SKM-1 treated with dmso at 0.1 percent for 144 hours (cell line): ENCODE results near the gene ITLN1.
A peak's percentile ranks its signal among the peaks of the same experiment; 100 is the strongest.
"Not testable (repeated sequence)": the region's sequence is repeated elsewhere in the genome, so short reads cannot be mapped to it uniquely, and the experiment has no call there.

Experiments
- DNase-seq: peaks from one replicate; lab custom pipeline; 2025; ENCODE audit not compliant: unreplicated experiment; lab: John Stamatoyannopoulos, UW

Gene ITLN1

DNA sequence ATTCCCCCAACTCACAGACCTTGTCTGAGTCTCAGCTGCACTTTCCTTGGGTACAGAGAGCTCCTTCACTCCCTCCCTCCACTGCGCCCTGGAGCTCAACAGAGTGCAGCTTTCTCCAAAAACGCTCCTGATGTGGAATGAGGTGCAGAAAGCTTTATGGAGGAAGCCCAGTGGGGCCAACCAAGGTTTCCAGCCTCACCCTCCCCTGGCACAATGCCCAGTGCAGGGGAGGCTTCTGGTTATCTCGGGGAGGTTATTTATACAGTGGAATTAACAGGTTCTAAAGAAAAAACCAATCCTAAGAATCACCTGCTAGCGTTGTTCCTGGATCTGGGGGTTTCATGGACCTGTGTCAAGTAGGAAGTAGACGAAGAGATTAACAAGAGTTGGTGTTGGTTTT lies at the start of gene ITLN1:
Gene ITLN1, minus strand, starts transcription at position 139 of the 400 bp plus-strand sequence. CDS start 303 bp downstream, outside the sequence.
- DNase-seq: no peak

DNA sequence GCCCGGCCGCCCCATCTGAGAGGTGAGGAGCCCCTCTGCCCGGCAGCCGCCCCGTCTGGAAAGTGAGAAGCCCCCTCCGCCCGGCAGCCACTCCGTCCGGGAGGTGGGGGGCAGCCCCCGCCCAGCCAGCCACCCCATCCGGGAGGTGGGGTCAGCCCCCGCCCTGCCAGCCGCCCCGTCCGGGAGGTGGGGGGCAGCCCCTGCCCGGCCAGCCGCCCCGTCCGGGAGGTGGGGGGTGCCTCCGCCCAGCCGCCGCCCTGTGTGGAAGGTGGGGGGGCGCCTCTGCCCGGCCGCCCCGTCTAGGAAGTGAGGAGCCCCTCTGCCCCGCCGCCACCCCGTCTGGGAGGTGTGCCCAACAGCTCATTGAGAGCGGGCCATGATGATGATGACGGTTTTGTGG lies 48.3 kb upstream of the ITLN1 start:
- not testable (repeated sequence) for DNase-seq

DNA sequence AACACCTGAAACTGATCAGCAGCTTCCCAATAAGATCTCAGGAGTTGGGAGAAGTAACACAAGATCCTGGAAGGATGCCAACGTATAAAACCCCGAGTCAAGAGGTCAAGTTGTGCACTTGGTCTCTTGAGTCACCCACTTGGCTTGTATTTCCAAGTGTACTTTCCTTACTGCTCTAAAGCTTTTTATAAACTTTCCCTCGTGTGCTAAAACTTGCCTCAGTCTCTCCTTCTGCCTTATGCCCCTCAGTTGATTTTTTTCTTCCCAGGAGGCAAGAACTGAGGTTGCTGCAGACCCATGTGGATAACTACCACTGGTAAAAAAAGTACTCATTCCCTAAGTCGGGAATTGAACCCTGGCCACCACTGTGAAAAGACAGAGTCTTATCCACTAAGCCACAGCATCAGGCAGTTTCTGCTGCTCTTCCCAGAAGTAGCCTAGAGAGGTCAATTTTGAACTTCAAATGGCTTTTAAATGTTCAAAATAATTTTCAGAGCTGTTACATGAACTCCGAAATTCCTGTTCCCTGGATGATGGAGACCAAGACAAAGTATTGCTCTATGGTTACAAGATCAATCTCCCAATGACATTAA lies 40.8 kb upstream of the ITLN1 start:
- DNase-seq: no peak

DNA sequence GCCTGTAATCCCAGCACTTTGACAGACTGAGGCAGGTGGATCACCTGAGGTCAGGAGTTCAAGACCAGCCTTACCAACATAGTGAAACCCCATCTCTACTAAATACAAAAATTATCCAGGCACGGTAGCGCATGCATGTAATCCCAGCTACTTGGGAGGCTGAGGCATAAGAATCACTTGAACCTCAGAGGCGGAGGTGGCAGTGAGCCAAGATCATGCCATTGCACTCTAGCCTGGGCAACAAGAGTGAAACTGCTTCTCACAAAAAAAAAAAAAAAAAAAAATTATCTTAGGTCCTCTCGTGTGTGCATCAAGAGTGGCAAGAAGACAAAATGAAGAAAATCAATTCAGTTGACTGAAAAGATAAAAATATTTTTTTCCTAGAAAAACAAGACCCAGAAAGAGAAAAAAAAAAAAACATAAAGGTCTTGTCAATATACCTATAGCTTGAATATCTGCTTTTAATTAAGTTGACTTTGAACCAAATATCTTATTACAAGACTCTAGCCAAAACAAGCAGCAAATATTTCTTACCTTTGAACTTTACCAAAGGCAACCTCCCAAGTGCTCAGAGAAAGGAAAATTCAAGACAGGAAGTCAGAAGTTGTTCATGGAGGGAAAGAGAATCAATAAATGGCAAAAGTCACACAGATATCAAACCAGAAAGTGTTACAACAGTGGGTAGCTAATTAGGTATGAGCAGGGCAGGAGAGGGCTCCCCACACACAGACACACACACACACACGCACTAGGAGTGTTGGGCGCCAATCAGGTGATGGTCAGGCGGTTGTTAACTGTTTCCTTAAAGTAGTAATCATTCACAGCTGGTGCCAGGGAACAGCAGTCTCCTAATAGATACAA lies 40.0 kb upstream of the ITLN1 start:
- DNase-seq: no peak

DNA sequence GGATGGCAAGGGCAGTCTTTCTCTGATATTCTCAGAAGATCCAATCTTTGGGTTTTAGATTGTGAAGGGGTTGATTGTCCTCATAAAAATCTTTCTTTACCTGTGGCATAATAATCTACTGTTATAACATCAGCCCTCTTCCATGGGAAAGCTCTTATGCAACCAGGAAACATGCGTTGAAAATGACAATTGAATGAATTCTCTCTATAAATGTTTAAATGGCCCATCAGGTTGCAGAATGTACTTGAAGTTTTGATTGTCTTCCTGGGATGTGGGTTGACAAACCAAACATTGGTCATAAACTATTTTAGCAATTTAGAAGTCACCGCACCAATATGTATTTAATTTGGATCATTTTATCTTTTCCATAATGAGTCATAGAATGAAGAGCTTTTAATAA lies 31.7 kb upstream of the ITLN1 start:
- no peak for DNase-seq

DNA sequence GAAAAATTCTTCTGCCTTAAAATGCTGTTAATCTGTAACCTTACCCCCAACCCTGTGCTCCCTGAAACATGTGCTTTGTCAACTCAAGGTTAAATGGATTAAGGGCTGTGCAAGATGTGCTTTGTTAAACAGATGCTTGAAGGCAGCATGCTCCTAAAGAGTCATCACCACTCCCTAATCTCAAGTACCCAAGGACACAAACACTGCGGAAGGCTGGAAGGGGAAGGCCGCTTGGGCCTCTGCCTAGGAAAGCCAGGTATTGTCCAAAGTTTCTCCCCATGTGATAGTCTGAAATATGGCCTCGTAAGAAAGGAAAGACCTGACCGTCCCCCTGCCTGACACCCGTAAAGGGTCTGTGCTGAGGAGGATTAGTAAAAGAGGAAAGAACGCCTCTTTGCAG lies 28.2 kb upstream of the ITLN1 start:
- DNase-seq: not testable (repeated sequence)

DNA sequence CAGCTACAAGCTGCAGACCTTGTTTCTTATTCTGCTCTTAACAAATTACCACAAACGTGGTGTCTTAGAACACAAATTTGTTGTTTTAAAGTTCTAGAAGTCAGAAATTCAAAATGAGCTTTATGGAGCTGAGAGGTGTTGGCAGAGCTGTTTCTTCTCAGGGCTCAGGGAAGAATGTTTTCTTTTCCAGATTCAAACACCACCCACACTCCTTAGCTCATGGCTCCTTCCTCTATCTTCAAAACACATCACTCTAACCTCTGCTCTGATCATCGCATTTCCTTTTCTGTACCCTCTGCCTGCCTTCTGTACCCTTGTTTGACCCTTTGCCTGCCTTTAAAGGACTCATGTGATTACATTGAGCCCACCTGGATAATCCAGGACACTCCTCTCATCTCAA lies 26.9 kb upstream of the ITLN1 start:
- DNase-seq: no peak

DNA sequence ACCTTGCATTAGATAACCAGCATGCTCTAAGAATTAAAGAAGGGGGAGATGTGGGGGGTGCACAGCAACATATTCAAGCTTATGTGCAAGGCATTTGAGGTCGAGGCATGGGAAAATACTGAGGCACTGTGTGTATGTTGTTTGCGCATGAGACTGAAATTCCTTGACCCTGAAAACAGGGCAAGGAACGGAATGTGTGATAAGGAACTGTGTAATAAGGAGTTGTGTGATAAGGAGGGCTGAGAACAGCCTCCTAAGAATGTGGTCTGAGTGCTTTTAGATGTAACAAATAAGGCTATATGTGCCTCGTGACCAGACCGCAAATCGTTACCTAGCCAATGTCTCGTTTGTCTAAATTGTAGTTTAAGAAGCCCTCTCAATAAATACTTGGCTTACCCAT lies 26.5 kb upstream of the ITLN1 start:
- no peak for DNase-seq

DNA sequence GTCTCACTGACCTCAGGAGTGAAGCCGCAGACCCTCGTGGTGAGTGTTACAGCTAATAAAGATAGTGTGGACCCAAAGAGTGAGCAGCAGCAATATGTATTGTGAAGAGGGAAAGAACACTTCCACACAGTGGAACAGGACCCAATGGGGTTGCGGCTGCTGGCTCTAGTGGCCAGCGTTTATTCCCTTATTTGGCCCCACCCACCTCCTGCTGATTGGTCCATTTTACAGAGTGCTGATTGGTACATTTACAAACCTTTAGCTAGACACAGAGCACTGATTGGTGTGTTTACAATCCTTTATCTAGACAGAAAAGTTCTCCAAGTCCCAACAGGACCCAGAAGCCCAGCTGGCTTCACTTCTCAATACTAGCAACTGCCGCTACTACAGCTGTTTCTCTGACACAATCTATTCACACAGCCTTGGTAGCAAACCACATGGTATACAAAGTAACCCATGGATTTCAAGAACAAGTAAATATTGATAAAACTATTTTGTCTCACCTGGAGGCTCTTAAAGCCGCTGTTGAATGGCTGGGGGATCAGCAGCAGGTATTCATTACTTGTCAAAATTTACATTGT lies 25.3 kb upstream of the ITLN1 start:
- no peak for DNase-seq

DNA sequence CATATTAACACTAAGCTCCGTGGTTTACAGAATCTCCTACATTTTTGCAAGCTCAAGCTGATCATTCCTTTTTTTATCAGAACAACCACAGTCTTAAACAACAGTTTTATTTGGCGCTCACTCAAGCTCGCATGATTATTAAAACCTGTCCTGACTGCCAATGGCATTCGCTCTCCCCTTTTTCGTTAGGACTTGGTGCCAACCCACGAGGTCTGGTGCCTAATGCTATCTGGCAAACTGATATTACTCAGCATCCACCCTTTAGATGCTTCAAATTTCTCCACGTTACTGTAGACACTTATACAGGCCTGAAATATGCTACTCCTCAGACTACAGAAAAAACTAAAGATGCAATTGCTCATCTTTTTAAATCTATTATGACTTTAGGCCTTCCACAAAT lies 23.0 kb upstream of the ITLN1 start:
- no peak for DNase-seq

DNA sequence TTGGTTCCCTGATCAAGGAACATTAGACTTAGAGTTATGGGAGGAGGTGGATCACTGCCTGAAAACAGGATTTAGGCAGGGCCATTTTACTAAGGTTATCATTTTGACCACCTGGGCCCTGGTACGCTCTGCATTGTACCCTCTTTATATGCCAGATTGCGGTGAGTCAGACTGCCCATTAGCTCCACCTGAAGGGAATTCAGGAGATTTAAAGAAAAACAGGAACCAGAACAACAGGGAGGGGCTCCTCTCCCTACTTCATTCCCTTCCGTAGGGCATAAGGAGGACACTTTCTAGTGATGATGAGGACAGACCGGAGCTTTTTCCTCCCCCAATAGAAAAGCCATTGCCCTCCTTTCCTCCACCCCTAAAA lies 20.6 kb upstream of the ITLN1 start:
- no peak for DNase-seq

DNA sequence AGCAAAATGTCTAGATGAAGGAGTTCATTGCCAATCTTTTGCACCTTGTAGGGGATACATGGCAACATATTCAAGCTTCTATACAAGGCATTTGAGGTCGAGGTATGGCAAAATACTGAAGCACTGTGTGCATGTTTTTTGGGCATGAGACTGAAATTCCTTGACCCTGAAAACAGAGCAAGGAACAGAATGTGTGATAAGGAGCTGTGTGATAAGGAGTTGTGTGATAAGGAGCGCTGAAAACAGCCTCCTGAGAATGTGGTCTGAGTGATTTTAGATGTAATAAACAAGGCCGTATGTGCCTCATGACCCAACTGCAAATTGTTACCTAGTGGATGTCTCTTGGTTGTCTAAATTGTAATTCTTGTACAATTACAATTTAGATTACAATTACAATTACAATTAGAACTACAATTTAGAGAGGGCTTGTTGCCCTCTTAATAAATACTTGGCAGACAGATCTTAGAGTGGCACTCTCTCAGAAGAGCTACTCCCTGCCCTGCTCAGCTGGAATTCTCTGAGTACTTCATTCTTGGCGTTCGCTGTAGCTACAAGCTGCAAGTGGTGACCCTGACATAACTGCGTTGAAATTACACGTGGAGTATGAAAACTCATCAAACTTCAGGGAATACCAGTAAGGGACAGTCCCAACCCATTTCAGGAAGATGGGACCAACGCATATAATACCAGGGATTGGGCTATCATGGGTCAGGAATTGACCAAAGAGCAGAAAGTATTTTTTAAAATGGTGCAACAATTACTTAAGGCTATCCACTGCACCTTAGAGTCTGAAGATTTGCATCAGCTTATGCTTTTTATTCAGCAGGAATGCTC lies 20.0 kb upstream of the ITLN1 start:
- no peak for DNase-seq

DNA sequence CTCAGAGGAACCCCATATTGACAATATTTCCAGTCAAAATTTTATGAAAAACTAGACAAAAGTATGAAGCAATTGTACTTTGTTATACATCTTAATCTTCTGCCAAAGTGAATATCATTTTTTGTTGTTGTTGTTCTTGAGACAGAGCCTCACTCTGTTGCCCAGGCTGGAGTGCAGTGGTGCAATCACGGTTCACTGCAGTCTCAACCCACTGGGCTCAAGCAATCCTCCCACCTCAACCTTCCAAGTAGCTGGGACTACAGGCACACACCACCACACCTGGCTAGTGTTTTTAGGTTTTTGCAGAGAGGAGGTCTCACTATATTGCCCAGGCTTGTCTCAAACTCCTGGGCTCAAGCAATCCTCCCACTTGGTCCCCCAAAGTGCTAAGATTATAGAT lies 17.3 kb upstream of the ITLN1 start:
- DNase-seq: not testable (repeated sequence)

DNA sequence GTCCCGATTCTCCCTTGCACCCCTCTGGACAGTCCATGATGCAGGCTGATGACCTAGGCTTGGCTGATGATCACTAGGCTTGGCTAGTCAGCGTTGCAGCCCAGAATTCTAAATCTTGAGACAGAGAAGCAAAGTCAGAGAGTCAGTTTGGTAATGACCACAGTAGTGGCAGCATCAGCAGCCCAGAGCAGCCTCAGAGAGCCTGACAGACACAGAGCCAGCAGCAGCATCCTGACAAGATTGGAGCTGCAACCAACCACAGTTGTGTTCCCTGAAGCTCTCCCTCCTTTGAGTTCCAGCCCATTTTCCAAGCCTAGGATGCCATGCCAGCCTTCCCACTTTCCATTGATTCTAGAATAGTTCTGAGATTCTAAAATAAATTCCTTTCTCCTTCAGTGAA lies 16.8 kb upstream of the ITLN1 start:
- DNase-seq: no peak

DNA sequence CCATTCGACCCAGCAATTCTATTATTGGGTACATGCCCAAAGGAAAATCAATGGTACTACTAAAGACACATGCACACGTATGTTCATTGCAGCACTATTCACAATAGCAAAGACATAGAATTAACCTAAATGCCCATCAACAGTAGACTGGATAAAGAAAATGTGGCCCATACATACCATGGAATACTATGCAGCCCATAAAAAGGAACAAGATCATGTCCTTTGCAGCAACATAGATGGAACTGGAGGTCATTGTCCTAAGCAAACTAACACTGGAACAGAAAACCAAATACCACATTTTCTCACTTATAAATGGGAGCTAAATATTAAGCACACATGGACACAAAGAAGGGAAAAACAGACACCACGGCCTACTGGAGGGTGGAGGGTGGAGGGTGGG lies 15.7 kb upstream of the ITLN1 start:
- not testable (repeated sequence) for DNase-seq

DNA sequence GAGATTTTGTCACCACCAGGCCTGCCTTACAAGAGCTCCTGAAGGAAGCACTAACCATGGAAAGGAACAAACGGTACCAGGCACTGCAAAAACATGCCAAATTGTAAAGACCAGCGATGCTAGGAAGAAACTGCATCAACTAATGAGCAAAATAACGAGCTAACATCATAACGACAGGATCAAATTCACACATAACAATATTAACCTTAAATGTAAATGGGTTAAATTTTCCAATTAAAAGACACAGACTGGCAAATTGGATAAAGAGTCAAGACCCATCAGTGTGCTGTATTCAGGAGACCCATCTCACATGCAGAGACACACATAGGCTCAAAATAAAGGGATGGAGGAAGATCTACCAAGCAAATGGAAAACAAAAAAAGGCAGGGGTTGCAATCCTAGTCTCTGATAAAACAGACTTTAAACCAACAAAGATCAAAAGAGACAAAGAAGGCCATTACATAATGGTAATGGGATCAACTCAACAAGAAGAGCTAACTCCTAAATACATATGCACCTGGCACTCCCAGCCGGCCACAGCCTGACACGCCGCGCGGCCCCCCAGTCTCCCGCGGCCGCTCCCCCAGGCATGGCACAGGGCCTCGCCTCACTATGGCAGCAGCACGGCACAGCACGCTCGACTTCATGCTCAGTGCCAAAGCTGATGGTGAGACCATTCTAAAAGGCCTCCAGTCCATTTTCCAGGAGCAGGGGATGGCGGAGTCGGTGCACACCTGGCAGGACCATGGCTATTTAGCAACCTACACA lies 9.6 kb upstream of the ITLN1 start:
- not testable (repeated sequence) for DNase-seq

DNA sequence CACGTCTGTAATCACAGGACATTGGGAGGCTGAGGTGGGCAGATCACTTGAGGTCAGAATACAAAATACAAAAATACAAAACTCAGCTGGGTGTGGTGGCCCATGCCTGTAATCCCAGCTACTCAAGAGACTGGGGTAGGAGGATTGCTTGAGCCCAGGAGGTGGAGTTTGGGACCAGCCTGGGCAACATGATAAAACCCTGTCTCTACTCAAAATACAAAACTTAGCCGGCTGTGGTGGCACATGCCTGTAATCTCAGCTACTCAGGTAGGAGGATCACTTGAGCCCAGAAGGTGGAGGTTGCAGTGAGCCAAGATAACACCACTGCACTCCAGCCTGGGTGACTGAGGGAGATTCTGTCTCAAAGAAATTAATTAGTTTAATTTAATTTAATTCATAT lies 6.5 kb upstream of the ITLN1 start:
- DNase-seq: no peak

DNA sequence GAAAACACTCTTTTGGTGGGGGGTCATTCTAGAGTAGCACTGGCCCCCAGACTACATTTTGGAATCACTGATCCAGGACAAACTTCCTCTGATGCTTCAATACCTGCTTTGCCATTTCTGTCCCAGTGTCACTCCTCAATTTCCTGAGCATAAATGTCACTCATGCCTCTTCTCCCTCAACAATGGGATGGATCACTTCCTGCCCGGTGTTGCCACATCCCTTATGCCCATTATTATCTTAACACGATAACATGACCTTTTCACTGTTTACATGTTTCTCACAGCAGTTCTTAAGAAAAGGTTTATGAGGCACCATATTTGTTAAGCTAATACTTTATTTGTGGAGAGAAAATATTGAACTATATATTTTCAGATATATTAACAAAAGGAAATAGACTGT lies 3.9 kb upstream of the ITLN1 start:
- DNase-seq: no peak

DNA sequence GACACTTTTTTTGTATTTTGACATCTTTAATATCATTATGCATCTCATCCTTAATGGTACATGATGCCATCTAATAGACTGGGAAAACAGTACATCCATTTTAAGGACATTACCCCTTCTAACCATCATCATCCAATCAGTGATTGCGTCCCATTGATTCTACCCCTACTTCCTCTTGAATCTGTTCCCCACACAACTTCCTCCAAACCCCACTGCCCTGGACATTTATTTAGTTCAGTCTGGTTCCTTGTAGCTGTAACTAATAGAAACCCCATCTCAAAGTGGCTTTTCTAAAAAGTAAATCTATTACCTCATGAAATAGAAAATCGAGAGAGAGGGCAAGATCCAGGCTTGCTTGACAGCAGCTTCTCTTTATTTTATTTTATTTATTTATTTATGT lies 2.1 kb upstream of the ITLN1 start:
- peak; percentile 48 for DNase-seq

DNA sequence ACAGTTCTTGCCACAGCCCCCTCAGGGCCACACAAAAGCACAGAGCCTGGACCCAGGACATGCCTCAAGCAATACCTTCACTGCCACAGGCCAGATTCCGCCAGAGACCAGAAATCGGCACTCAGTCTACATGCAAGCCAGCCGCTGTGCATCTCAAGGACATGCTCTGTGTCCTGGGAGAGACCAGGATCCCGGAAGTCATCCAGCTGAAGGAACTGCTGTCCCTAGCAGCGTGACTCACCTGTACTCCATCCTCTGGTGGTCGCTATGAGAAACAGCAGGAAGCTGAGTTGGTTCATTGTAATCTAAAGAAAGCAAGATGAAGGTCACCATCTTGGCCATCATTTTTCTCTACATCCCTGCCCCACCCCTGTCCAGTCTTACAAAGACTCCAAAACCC lies 401 bp downstream of the ITLN1 start:
- DNase-seq: no peak
